Bronchial epithelial cell (primary cell): ENCODE measurements around the gene ADORA1. TPM values are rescaled to one million over a fixed set of nuclear protein-coding genes. Genes with fewer than 3 reads are reported as not detected.

Source experiments
- DNase-seq: peaks from one replicate; pipeline ENCODE4 v3.0.0-alpha.2; 2010; ENCODE audit warnings: low read depth
- FAIRE-seq: peaks from 2 replicates; lab custom pipeline; 2011; peaks lifted over from hg19 to GRCh38; lab: Jason Lieb, UNC
- H3K27me3 ChIP-seq: 2 replicates; pipeline ENCODE4 v1.5.1; 2011; ENCODE audit warnings: low read length; ENCODE audit not compliant: control insufficient read depth, insufficient read depth
- H3K36me3 ChIP-seq: 2 replicates; pipeline ENCODE4 v1.5.1; 2011; ENCODE audit warnings: low read length; ENCODE audit not compliant: control insufficient read depth, insufficient read depth
- H3K4me3 ChIP-seq: 2 replicates; pipeline ENCODE4 v1.5.1; 2011; ENCODE audit warnings: mild to moderate bottlenecking, low read depth, low read length, control low read depth
- total RNA-seq: library from RNA; depleted of rRNA; stranded (reverse); fragments of >200 nt; gene quantifications from 2 replicates; pipeline ENCODE4 v1.2.1, GENCODE V29; 2014
- TF ChIP-seq, protein P1 (sequence below): IDR thresholded peaks from 2 replicates; pipeline ENCODE4 v1.5.1; 2011; ENCODE audit warnings: mild to moderate bottlenecking, moderate library complexity, low read length, control low read depth, inconsistent platforms; ENCODE audit not compliant: insufficient read depth, severe bottlenecking

The ADORA1 gene
- total RNA-seq, 1 donor from 2014 or later = under 0.01 TPM

DNA sequence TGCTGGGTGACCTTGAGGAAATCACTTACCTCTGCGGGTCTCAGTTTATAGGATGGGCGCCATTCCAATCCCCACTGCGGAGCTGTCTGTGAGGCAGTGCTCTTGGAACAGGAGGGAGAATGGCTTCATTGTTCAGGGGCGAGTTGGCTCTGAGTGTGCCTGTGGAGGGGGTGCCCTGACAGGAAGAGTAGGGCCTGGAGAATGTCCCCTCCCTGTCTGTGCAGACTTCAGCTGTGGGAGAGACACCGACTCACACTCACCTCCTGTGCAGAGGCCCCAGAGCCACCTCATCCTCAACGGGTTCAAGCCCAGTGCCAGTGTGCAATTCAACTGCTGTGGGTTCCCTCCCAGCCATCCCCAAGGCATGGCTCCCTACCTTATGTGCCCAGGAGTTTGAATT, 17.1 kb downstream of the ADORA1 start:
- FAIRE-seq = peak; percentile 76
- H3K36me3 ChIP-seq = no peaks in the 10 kb centered on the region
- DNase-seq = no peak
- no peak overlapping the region for H3K4me3 ChIP-seq
- TF ChIP-seq, protein P1, sequence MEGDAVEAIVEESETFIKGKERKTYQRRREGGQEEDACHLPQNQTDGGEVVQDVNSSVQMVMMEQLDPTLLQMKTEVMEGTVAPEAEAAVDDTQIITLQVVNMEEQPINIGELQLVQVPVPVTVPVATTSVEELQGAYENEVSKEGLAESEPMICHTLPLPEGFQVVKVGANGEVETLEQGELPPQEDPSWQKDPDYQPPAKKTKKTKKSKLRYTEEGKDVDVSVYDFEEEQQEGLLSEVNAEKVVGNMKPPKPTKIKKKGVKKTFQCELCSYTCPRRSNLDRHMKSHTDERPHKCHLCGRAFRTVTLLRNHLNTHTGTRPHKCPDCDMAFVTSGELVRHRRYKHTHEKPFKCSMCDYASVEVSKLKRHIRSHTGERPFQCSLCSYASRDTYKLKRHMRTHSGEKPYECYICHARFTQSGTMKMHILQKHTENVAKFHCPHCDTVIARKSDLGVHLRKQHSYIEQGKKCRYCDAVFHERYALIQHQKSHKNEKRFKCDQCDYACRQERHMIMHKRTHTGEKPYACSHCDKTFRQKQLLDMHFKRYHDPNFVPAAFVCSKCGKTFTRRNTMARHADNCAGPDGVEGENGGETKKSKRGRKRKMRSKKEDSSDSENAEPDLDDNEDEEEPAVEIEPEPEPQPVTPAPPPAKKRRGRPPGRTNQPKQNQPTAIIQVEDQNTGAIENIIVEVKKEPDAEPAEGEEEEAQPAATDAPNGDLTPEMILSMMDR = no peak
- peaks cover 1% of the 10 kb centered on the region for H3K27me3 ChIP-seq

DNA sequence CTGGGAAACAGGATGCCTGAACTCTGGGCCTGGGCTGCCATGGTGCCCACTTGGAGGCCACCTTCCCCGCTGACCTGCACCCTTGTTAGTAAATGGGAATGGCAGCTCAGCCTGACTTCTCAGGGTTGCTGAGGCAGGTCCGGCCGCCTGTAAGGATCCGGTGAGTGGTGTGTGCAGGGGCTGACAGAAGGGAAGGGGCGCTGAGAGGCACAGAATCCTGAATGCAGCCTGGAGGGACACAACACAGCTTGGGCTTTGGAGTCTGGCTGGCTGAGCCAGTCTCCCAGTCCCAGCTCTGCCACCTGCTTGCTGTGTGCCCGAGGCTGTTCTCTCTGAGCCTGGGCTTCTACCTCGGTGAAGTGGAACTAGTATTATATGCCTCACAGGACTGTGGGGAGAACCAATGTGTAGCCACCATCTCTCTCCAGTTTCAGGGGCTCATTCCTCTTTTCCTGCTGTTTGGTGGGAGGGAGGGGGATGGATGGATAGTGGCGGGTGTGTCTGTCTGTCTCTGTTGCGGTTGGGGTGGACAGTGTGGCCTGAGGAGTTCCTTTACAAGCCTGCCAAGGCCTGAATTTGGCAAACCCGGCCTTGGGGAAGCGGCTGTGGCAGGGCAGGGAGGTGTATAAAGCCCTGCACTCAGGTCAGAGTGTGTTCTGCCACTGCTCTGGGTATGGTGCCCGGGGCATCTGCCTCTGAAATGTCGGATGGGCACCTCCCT, 18.0 kb downstream of the ADORA1 start:
- Histone ChIP-seq H3K27me3 (peaks cover 1% of the 10 kb centered on the region), H3K4me3 (no peak overlapping the region), H3K36me3 (no peaks in the 10 kb centered on the region)
- no peak for DNase-seq
- peak; percentile 52 for FAIRE-seq
- TF ChIP-seq, protein P1 = no peak

DNA sequence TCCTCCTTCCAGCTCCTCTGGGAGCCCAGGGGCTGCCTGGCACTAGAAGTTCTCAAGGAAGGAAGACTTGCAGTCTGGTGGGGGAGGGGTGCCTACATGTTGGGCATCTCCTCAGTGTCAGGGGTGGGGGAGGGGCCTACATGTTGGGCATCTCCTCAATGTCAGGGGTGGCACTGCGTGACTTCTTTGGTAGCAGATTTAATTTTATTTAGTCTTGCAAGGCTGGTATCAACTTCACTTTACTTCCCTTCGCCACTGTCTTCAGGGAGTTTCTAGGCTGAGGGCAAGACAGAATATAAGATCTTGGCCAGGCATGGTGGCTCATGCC, 18.5 kb downstream of the ADORA1 start:
- no peak overlapping the region for H3K4me3 ChIP-seq
- no peak for DNase-seq
- TF ChIP-seq, protein P1 = no peak
- H3K36me3 ChIP-seq = no peaks in the 10 kb centered on the region
- no peak for FAIRE-seq
- H3K27me3 ChIP-seq = peaks cover under 1% of the 10 kb centered on the region

DNA sequence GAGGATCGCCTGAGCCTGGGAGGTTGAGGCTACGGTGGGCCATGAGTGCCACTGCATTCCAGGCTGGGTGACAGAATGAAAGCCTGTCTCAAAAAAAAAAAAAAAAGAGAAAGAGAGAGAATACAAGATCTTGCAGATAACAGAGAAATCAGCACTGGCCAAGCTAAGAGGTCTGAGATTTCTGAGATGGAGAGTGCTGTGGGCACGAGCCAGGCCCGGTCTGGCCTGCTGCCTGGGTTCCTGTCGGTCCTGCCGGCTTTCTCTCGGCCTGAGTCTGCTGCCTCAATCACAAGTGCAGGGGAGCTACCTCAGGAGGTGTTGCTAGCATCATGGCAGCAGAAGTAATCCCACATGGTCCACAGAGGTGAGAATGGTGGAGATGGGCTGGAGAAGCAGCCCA, 19.0 kb downstream of the ADORA1 start:
- TF ChIP-seq, protein P1 = no peak
- no peaks in the 10 kb centered on the region for H3K27me3 ChIP-seq
- no peaks in the 10 kb centered on the region for H3K36me3 ChIP-seq
- DNase-seq = no peak
- no peak overlapping the region for H3K4me3 ChIP-seq
- FAIRE-seq = no peak

DNA sequence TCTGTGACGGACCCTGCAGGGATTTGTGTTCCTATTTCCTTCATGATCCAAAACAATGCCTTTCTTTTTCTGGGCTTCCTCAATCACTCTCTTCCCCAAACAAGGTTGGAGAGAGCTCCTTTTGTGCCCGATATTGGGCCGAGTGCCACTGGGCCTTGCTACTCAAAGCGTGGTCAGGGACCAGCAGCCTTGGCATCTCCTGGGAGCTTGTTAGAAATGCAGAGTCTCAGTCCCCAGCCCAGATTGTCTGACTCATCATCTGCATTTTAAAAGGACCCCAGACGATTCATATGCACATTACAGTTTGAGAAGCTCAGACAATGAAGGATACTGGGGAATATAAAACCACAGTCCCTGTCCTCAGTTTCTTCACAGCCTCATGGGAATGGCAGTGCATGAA, 19.9 kb downstream of the ADORA1 start:
- Histone ChIP-seq H3K36me3 (no peaks in the 10 kb centered on the region), H3K4me3 (no peak overlapping the region), H3K27me3 (no peaks in the 10 kb centered on the region)
- no peak for DNase-seq
- TF ChIP-seq, protein P1 = no peak
- peak; percentile 18 for FAIRE-seq

DNA sequence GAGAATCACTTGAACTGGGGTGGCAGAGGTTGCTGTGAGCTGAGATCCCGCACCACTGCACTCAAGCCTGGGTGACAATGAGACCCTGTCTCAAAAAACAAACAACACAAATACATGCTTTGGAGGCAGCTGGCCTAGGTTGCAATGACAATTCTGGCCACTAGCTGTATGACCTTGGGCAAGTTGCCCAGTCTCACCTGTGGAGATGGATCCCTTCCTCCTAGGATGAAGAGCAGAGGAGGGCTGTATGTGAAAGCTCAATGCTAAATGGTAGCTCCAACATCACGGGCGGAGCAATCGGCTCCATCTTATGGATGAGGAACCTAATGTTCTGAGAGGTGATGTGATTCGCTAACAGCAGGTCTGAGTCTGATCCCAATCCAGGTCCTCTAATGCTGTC, 20.6 kb downstream of the ADORA1 start:
- Histone ChIP-seq H3K4me3 (no peak overlapping the region), H3K27me3 (no peaks in the 10 kb centered on the region), H3K36me3 (no peaks in the 10 kb centered on the region)
- FAIRE-seq = no peak
- DNase-seq = no peak
- TF ChIP-seq, protein P1 = peak; percentile 52
